Fibroblast of villous mesenchyme (primary cell): Measurements from ENCODE around the gene ARID1A. TPM values are rescaled to one million over a fixed set of nuclear protein-coding genes. Genes with fewer than 3 reads are reported as not detected.

Source experiments
- DNase-seq: peaks from one replicate; pipeline ENCODE4 v3.0.0-alpha.2; 2010; ENCODE audit warnings: low read depth
- H3K4me3 ChIP-seq: 2 replicates; pipeline ENCODE4 v1.5.1; 2011; ENCODE audit warnings: low read depth, mild to moderate bottlenecking, low read length
- total RNA-seq: library from RNA; depleted of rRNA; stranded (reverse); fragments of >200 nt; gene quantifications from 2 replicates; pipeline ENCODE4 v1.2.3, GENCODE V29; 2012
- TF ChIP-seq, protein P1 (sequence below): IDR thresholded peaks from 2 replicates; pipeline ENCODE4 v1.5.1; 2012; ENCODE audit warnings: low read depth, mild to moderate bottlenecking, low read length; ENCODE audit not compliant: insufficient read depth

Gene ARID1A
- total RNA-seq, 1 donor: 31.1 TPM

DNA sequence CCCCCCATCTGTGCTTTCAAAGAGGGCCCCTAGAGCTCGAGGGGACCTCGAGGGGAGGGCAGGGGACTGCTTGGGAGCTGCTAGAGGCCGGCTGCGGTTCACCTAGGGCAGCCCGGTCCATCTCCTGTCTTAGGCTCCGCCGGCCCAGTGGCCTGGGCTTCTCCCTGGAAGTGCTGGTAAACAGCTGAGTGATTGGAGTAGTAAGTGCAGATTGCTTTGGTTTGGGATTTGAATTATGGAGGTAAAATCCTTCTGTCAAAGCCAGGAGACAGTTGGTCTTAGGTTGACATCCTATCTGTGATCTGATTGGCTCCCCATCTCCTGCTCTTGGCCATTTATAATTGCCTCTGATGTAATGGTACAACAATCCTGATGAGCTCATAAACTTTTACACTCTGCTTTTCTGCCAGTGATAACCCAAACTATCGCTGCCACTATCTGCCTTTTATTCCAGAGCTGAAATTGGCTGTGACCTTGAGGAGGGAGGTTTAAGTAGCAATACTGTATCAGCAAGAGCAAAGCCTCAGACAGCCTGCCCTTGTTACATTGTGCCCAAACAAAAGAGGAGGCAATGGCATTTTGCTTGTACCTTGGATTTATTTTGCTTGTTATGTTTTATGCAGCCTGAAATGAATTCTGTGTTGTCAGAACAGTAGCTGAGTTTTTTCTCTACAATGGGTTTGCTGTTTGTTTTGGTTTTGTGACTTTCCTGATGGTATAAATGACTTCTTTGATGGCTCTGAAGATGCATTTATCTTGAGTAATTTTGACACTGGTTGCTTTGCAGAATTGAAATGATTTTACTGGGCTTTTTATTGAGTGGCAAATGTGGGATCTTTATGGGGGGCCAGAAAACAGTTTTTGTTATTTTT lies 2.4 kb downstream of the ARID1A start:
- DNase-seq: peak; percentile 98
- H3K4me3 ChIP-seq: peak overlapping the region; percentile 80
- TF ChIP-seq, protein P1, sequence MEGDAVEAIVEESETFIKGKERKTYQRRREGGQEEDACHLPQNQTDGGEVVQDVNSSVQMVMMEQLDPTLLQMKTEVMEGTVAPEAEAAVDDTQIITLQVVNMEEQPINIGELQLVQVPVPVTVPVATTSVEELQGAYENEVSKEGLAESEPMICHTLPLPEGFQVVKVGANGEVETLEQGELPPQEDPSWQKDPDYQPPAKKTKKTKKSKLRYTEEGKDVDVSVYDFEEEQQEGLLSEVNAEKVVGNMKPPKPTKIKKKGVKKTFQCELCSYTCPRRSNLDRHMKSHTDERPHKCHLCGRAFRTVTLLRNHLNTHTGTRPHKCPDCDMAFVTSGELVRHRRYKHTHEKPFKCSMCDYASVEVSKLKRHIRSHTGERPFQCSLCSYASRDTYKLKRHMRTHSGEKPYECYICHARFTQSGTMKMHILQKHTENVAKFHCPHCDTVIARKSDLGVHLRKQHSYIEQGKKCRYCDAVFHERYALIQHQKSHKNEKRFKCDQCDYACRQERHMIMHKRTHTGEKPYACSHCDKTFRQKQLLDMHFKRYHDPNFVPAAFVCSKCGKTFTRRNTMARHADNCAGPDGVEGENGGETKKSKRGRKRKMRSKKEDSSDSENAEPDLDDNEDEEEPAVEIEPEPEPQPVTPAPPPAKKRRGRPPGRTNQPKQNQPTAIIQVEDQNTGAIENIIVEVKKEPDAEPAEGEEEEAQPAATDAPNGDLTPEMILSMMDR: no peak

- TF ChIP-seq, protein P1: no peak
- DNase-seq: no peak
- peak overlapping the region; percentile 13 for H3K4me3 ChIP-seq
Observed at GRCh38 chr1:26700711-26701110, 4.9 kb downstream of the ARID1A start.

- TF ChIP-seq, protein P1: no peak
- H3K4me3 ChIP-seq: no peak overlapping the region
- DNase-seq: peak; percentile 67
Observed at GRCh38 chr1:26701266-26701994, 5.6 kb downstream of the ARID1A start.

DNA sequence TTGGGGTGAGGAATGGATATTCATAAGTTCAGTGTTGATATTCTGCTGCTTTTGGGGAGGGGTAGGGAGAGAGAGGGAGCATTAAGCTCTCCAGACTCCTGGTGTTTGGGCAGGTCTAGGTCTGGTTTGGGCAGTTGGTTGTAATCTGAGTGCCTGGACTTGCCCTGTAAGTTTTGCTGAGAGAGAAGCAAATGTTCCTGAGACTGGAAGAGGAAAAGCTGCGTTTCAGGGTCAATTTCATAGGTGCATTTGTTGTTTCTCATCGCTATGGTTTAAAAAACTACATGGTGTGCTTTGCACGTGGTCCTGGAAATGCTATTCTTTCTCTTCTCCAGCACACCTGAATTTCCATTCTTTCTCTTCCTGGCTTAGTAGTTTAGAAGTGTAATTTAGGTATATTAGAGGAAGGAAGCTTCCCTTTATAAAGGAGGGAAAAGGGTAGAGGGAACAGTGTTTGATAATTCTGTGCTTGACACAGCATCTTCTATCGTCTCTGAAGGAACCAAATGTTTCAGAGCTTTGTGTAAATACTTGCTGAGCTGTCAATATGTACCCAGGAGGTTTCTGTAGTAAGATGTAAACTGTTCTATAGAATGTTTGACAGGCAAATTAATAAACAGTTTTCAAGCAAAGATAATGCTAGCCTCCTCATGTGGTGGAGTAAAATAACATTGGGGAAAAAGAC lies 6.3 kb downstream of the ARID1A start:
- TF ChIP-seq, protein P1: no peak
- no peak for DNase-seq
- H3K4me3 ChIP-seq: no peak overlapping the region

- no peak overlapping the region for H3K4me3 ChIP-seq
- TF ChIP-seq, protein P1: no peak
- no peak for DNase-seq
Observed at GRCh38 chr1:26702680-26703038, 6.8 kb downstream of the ARID1A start.

- H3K4me3 ChIP-seq: no peak overlapping the region
- TF ChIP-seq, protein P1: no peak
- no peak for DNase-seq
Observed at GRCh38 chr1:26703478-26703877, 7.7 kb downstream of the ARID1A start.
